Right hindlimb (tissue), 1 donor: ENCODE data around the gene UXS1.

Experiments used
- DNase-seq: peaks from one replicate; pipeline ENCODE4 v3.0.0-alpha.2; 2018

Gene UXS1

DNA sequence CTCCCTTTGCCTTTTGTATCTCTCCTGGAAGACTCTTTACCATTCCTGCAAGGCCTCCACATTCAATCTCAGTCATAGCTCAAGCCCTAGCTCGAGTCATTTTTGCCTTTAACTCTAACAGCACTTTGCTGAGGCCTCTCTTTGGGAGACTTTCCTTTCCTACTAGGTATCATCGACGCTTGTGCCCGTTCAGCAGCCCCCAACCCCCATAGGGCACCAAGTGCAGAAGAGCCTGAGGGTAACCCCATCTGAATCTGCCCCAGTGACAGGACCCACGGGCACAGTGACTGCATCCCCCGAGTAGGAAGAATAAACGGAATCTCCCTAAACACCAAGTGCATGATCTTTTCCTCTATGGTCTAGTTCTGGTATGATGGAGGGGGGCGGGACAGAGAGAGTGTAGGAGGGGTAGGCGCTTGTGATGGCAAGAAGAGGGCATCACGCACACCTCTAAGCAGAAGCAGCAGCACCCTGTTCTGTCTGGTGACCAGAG, 66.3 kb downstream of the UXS1 start:
- DNase-seq, result no peak

DNA sequence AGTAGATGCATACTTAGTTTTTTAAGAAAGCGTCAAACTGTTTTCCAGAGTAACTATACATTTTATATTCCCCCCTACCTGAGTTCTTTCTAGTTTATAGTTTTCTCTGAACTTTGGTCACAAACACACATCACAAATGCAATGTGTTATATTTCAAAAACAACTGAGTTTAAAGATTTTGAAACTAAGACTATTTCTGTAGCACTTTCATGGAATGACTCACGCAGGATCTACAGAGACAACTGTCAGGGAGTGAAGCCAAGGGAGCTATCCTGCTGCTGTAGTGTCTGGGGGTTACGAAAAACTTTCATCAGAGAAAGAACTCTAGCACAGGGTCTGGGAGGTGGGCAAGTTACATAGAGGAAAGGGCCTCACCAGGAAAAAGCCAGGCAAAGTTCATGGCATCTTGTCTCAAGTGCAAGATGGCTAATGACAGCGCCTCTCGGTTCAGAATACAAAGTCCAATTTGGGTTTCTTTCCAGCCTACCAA, 66.8 kb downstream of the UXS1 start:
- no peak for DNase-seq

DNA sequence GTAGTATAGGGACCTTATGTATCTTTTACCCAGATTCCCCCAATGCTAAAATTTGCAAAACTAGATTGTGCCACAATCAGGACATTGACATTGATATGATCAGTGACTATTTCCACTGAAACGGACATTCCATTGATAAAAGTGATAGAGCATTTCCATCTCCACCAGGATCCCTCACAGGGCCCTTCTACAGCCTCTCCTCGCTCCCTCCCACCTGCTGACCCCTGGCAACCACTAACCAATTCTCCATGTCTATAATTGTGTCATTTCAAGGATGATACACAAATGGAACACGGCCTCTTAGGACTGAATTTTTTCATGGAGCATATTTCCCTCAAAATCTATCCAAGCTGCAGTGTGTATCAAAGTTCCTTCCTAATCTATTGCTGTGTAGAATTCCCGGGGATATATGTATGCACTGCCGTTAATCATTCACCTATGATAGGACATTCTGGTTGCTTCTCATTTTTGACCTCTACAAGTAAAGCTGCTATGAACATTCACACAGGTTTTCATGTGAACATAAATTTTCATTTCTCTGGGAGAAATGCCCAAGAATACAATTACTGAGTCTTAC, 67.3 kb downstream of the UXS1 start:
- no peak for DNase-seq

DNA sequence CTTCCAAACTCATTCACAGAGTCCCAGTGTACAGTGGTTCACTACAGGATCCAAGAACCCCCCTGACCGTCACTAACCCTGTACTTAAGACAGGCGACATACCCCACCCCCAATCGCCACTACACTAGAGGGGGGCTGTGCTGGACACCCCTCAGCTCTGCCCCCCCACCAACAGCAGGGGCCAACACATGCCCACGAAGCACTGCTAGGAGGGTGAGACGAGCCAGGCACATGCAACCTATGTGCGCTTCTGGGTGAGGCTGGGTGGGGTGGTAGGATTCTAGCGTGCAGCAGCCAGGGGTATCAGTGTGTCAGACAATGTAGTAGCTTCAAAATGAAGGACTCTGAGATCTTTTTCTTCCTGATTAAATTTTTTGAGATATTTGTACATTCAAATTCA, 67.8 kb downstream of the UXS1 start:
- DNase-seq, result no peak

DNA sequence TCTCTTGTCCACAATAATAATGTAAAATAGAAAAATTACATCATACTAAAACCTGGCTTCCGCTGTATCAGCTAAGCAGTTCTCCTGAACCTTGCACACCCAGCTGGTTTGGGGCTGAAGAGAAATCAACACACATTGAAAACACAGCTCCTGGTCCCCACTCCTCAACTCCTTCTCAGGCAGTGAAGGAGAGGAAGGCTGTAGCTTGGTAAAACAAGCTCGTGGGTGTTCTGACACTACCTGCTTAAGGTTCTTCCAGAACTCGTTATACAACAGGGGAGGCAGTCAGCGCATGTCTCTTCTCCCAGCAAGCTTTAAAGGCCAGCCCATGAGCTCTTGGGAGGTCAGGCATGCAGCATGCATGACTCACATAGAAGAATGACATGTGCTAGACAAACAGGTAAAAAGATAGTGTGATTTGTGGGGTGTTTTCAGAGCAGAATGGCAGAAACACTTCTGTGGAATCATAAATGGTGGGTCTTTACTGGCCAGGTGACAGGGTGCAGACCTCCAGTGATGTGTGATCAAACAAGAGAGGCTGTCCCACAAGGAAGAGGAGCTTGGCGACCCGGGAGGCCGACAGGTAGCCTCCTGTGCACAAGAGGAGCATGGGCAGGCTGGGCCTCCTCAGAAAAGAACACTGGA, 69.1 kb downstream of the UXS1 start:
- DNase-seq, result no peak

DNA sequence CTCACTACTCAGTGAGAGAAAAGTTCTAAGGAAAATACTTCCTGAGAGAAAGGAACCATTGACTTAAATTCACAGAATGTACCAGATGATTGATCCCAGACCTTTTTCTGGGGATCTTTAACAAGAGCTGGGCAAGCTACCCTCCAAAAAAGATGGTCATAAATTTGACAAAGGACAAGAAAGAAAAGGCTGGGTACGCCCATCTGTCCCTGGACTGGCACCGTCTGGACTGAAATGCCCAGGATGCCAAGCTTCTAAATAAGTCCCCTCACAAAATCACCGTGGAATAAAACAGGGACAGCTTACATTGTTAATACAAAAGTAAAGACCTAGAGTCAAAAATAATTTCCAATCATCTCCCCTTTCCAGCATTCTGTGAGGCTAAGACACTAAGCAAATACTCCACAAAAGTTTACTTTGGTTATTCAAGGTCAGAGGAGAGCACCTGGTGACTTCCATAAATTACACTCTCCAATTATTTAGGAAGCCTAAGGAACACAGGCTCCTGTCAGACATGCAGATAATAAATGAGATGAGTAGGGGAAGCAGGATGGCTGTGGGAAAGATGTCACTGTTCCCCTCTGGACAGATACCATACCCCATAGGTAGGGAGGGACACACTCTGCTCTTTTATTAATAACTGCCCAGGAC, 69.9 kb downstream of the UXS1 start:
- DNase-seq, result no peak

DNA sequence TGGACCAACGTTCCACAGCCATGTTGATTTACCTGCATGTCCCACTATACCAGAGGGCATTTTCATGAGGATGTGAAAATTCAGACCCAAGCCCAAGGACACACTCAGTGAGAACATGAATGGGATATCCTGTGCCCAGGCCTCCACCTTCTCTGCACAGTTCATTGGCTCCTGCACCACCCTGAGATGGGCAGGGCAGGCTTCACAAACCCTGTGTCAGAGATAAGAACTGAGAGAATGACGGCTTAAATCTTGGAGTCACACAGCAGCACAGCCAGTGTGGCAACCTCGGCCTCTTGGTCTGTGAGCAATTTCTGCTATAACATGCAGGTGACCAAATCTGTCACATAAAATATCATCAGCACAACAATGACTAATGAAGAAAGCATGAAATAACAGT, 71.9 kb downstream of the UXS1 start:
- no peak for DNase-seq

DNA sequence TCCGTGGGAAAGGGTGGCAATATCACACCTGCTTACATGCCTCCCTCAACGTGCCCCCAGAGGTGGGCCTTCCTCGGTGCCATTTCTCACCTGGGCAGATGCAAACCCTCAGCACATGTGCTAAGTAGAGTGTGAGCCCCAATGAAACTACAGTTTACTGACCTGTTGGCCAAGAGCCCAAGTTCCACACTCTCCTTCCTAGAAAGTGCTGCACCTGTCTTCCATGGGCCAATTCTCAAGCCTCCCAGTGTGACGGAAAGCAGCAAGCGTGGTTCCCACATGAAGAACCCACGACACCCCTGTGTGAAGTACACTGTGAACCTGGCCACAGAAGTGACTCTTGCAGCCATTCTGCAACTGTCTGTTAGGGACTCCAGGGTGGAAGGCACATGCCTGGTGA, 73.7 kb downstream of the UXS1 start:
- DNase-seq, result no peak

DNA sequence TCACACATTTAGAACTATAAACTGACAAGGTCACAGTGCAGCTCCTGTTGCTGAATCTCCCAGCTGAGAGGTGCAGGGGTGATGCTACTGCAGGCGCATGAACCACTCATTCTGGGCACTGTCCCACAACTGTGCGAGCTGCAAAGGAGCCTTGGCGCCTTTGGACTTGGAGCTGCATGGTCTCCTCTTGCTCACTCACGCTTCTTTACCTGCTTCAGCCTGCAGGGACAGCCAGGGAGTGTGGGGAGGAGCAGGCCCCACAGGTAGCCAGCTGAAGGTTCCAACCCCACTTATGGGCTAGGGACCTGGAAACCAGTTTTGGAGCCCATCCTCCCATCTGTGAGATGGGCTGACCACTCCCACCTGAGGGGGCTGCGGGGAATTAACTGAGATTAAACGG, 75.0 kb downstream of the UXS1 start:
- DNase-seq, result no peak

DNA sequence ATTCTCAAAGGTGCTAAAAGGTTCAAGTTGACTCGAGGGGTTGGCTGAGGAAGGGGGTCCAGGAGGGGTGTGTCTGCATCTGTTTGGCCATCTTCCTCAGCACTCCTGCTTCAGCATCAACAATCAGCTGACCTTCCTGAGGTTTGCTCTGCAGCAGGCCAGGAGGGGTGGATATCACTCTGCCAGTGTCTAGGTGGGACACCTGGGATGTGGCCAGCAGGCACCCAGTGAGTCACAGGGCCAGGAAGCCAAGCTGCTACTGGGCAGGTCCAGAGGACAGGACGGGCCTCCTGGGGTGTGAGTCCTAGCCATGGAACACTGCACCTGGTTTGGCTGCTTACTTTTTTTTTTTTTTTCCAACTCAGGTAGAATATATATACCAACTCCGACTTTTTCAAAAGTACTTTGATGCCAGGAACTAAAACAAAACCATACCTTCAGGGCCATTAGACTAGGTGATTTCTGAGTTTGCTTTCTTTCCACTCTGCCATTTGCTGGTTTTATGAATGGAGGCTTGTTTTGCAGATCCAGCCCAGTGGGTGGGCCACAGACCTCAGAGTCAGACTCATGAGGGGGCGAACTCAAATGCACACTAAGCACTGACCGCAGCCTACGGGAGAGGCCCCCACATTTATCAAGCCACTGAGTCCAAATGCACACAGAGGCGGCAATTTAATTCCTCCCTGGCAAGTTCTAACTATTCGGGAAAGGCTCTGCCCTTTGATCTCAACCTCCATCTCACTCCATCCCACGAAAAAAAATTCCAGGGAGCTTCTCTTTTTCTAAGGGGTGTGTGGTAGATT, 76.0 kb downstream of the UXS1 start:
- no peak for DNase-seq

DNA sequence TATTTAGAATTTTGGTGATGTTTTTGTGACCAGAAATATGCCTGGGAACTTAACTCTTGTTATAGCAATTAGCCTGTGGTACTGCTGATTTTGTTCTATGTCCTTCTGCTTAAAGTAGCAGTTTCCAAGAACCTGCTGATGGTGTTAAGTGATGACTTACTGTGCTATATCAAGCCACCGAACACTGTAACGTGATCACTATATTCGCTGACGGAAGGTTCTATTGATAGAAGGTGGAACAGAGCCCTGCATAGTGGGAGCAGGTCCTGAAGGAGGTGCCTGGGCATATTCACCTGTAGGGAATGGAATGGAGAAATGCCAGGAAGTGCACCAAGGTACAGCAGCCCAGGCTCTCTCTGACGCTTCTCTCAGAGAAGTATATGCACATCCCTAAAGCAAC, 76.8 kb downstream of the UXS1 start:
- DNase-seq, result no peak

DNA sequence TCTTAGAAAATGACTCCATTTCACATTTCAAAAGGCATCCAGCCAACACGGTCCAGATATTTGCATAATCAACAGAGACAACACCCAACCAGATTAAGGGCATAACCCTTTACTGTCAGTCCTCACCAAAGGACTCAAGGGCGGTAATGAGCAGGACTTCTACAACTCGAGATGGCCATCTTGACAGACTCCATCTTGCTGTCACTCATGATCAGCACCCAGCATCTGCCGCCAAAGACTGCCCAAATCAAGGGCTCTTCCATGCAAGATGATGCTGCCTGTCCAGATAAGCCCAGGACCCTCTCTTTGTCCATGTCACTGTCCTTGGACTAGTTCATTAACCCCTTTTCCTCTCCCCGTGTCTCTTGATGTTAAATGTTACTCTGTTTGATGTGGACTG, 77.9 kb downstream of the UXS1 start:
- no peak for DNase-seq

DNA sequence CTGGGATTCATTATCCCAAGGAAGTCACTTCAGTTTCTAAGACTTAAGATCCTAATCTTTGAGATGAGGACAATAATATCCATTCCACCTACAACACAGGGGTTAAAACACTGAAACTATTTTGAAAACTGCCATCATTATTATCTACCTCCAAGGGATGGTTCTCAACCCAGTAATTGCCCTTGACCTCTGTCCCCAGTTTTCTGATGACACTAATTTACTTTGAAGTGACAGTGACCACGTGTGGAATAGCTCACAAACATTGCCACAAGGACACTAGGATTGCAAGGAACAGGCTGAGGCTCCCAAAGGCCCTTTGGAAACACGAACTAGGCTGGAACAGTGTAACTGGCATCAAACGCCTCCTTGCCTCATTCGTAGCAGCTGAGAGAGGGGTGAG, 78.4 kb downstream of the UXS1 start:
- no peak for DNase-seq

DNA sequence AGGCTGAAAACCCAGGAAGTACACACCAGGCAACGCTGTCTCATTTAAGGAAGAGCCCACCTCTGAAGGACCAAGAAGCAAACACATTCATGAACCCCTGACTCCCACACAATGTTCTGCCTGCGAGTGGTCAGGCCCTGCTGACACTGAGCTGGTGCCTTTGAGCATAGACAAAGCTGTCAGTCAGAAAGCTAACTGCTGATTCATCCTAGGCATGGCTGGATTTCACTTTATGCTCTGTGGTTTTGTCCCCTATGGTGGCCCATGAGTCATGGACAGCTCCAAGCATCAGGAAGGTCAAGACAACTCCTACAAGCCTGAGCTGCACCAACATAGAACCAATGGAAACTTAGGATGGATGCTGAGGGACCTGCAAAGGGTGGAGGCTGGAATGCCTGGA, 78.9 kb downstream of the UXS1 start:
- no peak for DNase-seq

DNA sequence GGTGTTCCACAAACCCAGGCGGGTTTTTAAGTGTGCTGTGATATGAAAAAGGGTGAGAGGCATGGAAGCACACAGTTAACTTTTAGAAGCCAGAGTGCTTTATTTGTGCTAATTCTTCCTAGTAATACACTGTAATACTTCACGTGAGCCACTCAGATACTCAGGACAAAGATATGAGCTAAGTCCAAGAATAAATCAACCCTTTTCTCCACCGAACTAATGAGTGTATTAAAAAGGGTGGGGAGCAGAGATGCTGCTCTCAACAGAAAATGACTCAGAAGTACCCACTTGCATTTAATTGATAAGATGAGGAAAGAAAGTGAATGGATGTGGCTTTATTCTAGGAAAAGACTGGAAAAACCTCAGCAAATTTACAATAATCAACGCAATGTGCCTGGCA, 79.9 kb downstream of the UXS1 start:
- DNase-seq, result no peak

DNA sequence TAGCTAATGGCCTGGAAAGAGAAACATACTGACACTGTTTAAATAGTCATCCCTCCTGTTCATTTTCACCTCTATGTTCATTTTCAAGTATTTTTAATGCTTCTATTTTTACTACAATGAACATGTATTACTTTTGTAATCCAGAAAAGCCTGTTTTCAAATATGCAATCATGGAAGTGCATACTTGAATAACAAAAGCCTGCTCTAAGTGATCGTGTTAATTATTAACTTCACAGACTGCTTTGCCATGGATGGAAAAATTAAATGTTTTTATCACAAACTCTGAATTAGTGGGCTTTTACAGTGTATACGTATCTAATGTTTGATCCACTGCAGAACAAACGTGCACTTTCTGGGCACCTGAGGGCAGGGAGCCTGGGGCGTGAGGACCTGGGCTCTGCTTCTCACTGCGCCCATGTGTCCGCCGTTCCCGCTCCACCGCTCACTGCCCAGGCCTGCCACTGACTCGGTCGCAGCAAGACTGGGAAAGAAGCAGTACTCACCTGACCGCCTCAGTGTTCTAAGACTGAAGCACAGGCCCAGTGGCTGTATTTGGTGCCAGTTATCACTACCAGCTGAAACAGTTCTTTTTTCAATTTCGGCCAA, 80.6 kb downstream of the UXS1 start:
- DNase-seq, result no peak

DNA sequence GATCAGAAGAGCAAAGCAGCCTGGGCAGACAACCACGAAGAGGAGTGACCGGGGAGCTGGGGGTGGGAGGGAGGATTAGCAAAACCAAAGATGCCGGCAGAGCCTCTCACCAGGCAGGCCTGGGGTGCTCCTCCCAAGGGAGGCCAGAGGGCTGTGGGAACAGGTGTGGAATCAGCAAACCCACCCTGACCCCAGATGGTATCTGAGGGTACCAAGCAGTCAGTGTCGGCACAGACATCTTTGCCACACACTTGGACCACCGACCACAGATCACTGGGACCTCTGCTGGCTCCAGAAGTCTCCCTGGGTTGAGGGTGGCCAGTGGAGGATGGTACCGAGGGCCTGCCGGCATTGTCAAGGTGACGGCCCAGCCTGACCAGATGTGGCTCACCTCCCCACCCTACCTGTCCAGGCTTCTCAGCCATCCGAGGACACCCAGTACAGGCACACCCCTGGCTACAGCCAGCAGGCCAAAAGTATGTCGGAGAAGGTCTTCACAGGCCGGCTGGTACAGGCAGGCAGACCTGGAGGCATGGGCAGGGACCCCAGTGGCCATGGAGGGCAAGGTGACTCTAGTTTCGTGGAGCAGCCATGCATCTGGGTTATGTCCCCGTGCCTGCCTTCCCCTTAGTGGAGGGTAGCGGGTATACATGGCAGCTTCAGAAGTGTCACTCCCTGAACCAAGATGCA, 82.1 kb downstream of the UXS1 start:
- no peak for DNase-seq

DNA sequence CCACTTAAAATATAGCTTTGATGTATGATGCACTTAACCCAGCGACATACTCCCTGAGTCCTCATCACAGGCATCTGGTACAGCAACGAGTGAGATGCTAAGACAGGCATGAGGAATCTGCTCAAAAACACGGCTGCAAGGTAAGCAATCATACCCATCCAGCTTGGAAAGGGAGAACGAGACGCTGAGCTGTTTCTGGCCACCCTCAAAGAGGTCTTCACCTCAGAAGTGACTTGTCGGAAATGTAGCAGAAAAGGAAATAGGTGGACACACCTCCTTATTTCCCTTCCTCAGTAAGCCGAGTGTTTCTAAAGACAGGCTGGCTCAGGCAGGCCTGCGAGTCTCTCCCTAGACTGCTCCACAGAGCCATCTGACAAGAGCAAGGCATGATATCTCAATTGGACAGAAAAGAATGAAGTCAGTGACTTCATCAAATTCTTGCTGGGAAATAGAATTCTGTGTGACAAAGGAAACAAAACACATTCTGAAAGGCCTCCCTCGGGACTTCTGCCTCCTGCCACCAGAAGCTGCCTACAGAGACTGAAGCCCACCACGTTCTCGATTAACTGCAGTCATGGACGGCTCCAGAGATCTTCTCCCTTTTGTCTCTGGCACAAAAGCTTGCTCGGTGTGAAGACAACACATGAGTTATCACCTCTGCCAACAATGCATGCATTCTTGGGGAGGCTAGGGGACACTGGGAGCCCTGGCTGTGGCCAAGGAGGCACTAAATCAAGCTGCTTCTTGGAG, 84.3 kb downstream of the UXS1 start:
- DNase-seq, result no peak

DNA sequence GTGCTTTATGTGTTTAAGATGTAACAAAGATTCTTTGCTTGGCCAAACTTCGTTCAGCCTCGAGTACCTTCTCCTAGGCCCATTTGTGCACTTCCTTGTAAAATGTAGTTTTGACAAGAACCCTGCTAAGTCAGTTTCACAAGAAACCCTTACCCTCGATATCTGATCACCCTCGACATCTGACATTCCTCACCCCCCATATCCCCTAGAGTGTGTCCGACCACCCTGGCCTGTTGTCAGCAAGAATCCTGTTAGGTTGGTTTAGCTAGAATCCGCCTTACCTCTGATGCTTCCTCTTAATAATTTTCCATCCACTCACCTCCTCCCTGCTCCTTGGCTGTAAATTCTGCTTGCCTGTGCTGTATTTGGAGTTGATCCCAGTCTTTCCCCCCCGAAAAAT, 85.3 kb downstream of the UXS1 start:
- no peak for DNase-seq

DNA sequence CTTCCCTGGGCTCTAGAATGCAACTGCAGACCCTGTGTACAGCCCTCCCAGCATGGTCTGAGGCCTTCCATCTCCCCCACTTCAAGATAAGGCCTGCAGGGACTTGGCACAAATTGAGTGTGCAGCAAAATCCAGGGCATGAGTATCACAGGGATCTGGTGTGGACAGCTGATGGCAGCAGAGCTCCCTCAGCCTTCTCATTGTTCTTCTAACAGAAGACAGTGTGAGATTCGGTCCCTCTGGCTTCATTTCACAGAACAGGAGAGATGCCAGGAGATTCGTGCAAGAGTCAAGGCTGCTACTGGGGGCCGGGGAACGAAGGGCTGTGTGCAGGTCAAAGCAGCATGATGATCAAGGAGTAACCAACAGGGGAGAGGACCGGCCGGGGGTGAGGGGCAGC, 85.8 kb downstream of the UXS1 start:
- DNase-seq, result no peak

DNA sequence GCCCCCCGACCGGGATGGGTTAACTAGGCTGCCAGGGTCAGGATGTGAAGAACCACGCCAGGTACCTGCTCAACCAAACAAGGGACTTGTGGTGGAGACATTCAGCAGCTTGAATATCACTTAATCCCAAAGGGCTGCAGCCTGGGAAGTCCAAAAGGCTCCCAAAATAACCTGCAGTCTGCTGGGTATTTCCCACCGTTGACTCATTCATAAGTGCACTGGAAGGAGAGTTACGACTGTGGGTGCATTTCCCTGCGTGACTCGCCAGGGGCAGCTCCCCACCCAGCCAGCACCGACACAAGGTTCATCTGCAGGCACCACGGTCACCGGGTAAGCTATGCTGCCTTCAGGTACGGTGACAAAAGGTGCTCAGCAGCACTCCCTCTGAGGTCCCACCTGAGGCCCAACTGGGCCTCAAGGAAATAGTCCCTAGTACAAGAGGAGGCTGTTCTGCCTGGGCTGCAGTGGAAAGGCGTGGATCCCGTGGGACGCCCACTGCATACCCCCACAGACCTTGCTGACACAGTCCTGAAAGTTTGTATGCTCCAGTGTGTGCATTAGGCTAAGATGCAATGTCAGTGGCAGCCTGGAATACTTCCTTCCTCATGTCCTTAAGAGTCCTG, 86.5 kb downstream of the UXS1 start:
- DNase-seq, result no peak
